ENCODE results near the gene HIPK4. TPM values are rescaled to one million over a fixed set of nuclear protein-coding genes. Genes with fewer than 3 reads are reported as not detected.

Gene HIPK4
- total RNA-seq, 2 donors from 2014 or later, result not detected

DNA sequence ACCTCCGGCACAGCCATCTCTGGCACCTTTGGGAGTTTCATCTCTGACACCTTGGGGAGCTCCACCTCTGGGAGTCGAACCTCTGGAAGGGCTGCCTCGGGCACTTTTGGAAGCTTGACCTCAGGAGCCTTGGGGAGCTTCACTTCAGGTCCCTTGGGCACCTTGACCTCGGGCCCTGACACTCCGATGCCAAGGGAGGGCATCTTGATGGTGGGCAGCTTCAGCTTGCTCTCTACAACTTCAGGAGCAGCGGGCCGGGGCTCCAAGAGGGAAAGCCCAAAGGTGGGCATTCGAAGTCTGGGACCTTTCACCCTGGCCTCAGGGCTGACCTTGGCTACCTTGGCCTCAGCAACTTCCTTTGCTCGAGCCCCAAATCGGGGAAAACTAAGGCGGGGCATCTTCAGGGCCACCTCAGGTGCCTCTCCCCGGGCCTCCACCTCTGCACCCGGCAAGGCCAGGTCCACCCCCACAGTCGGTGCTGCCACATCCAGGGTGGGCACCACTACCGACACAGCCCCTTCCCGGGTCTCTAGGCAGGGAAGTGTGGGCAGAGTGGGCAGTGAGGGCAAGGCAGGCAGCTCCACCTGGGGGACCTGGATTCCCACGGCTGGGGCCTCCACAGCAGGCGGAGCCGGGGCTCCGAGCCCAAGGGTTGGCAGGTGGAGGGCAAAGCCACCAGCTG lies 7.0 kb upstream of the HIPK4 start:
- TF ChIP-seq, protein P1, sequence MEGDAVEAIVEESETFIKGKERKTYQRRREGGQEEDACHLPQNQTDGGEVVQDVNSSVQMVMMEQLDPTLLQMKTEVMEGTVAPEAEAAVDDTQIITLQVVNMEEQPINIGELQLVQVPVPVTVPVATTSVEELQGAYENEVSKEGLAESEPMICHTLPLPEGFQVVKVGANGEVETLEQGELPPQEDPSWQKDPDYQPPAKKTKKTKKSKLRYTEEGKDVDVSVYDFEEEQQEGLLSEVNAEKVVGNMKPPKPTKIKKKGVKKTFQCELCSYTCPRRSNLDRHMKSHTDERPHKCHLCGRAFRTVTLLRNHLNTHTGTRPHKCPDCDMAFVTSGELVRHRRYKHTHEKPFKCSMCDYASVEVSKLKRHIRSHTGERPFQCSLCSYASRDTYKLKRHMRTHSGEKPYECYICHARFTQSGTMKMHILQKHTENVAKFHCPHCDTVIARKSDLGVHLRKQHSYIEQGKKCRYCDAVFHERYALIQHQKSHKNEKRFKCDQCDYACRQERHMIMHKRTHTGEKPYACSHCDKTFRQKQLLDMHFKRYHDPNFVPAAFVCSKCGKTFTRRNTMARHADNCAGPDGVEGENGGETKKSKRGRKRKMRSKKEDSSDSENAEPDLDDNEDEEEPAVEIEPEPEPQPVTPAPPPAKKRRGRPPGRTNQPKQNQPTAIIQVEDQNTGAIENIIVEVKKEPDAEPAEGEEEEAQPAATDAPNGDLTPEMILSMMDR (IDR thresholded peaks at IDR 0.05), result no peak
- Histone ChIP-seq H3K4me1 (no peaks in the 10 kb centered on the region), H3K36me3 (no peaks in the 10 kb centered on the region), H3K9me3 (no peaks in the 10 kb centered on the region), H3K27ac (no peak overlapping the region), H3K9ac (ENCODE audit: low read depth in 2 of 2, low read length in 2 of 2) (no peak overlapping the region), H3K27me3 (no peaks in the 10 kb centered on the region), H3K4me3 (no peak overlapping the region)
- DNase-seq, result no peak
- intact Hi-C loops (cut with DNase I), result no loop called here

GRCh38 chr19:40395956-40396355 lies 6.0 kb upstream of the HIPK4 start:
- Histone ChIP-seq H3K27ac (no peak overlapping the region), H3K4me3 (no peak overlapping the region), H3K4me1 (no peaks in the 10 kb centered on the region), H3K9ac (ENCODE audit: low read depth in 2 of 2, low read length in 2 of 2) (no peak overlapping the region), H3K27me3 (no peaks in the 10 kb centered on the region), H3K36me3 (no peaks in the 10 kb centered on the region), H3K9me3 (no peaks in the 10 kb centered on the region)
- DNase-seq, result no peak
- TF ChIP-seq, protein P1 (IDR thresholded peaks at IDR 0.05), result no peak
- intact Hi-C loops (cut with DNase I), result no loop called here

GRCh38 chr19:40394816-40395210 lies 4.8 kb upstream of the HIPK4 start:
- Histone ChIP-seq H3K27me3 (no peaks in the 10 kb centered on the region), H3K9me3 (no peaks in the 10 kb centered on the region), H3K9ac (ENCODE audit: low read depth in 2 of 2, low read length in 2 of 2) (no peak overlapping the region), H3K27ac (no peak overlapping the region), H3K36me3 (no peaks in the 10 kb centered on the region), H3K4me1 (no peaks in the 10 kb centered on the region), H3K4me3 (no peak overlapping the region)
- TF ChIP-seq, protein P1 (IDR thresholded peaks at IDR 0.05), result no peak
- intact Hi-C loops (cut with DNase I), result no loop called here
- no peak for DNase-seq

DNA sequence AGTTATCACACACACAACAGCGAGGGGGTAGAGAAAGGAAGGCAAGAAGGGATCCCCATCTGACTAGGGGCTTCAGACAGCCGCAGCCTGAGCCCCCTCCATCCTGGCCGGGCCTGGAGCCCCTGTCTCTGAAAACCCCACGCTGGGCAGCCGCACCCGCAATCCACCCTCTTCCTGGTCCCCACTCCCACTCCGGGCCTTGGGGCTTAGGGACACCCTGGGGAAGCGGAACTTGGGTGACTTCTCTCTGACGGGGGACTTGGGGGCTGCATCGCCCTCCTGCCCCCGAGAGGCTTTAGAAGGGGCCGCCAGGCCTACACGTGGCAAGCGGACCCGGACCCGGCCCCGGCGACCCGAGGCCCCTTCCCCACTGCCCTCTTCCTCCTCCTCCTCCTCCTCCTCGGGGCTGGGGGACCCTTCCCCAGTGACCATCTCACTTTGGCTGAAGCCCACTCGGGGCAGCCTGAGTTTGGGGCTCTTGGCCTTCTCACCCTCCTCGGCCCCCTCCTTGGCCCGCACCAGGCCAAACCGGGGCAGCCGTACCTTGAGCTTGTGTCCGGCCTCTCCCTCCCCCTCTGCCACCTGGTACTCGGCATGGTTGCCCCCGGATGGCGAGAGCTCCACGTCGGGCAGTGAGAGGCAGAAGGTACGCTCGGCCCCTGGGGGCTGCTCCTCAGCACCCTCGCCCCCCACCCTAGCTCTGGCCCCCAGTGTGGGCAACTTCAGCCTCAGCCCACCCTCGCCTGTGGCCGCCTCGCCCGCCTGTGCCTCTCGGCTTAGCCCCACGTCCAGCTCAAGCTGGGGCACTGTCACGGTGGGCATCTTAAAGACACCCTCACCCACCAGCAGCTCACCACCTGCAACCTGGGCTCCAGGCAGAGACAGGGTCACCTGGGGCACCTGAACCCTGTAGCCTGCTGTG lies 4.2 kb upstream of the HIPK4 start:
- TF ChIP-seq, protein P1 (IDR thresholded peaks at IDR 0.05), result no peak
- no peak for DNase-seq
- intact Hi-C loops (cut with DNase I), result no loop called here

GRCh38 chr19:40392894-40393517 lies 3.0 kb upstream of the HIPK4 start:
- no peak overlapping the region for H3K9ac ChIP-seq (ENCODE audit: low read depth in 2 of 2, low read length in 2 of 2)
- H3K4me3 ChIP-seq, result no peak overlapping the region
- TF ChIP-seq, protein P1 (IDR thresholded peaks at IDR 0.05), result peak; percentile 23
- no peaks in the 10 kb centered on the region for H3K36me3 ChIP-seq
- intact Hi-C loops (cut with DNase I), result no loop called here
- no peaks in the 10 kb centered on the region for H3K27me3 ChIP-seq
- H3K9me3 ChIP-seq, result no peaks in the 10 kb centered on the region
- peak; percentile 43 for DNase-seq
- H3K27ac ChIP-seq, result no peak overlapping the region
- H3K4me1 ChIP-seq, result no peaks in the 10 kb centered on the region

More for the DNA sequence above, 4.2 kb upstream of the HIPK4 start:
- Histone ChIP-seq H3K9me3 (no peaks in the 10 kb centered on the region), H3K36me3 (no peaks in the 10 kb centered on the region), H3K4me1 (no peaks in the 10 kb centered on the region), H3K4me3 (no peak overlapping the region), H3K9ac (ENCODE audit: low read depth in 2 of 2, low read length in 2 of 2) (no peak overlapping the region), H3K27ac (no peak overlapping the region), H3K27me3 (no peaks in the 10 kb centered on the region)

Data from colonic mucosa (tissue), 4 donors.